NCI-H1436 (cell line): Measurements from ENCODE around the gene TUBB6.

Experiments
- DNase-seq: peaks from one replicate; lab custom pipeline; 2025; lab: John Stamatoyannopoulos, UW

TUBB6 gene

GRCh38 chr18:12291161-12291560 is 16.9 kb upstream of the TUBB6 start:
- no peak for DNase-seq

DNA sequence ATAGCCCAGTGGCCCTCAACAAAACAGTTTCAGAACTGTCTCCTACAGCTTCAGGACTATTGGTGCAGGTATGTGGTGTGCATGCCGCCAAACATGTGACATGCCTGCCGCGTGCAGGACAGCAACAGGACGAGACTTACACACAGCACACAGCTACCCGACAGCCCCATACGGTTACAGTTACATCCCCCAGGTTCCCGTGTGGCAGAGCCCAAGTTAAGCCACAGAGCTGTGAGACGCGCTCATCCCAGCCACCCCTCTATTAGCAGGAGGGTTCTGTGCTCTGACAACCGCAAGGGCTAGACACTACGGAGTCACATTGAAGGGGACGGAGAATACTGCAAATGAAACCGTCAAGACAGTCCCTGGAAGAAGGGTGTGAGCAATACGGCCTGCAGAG is 16.4 kb upstream of the TUBB6 start:
- DNase-seq = no peak

- no peak for DNase-seq
These were observed 14.2 kb upstream of the TUBB6 start for GRCh38 chr18:12293831-12294230.

- DNase-seq = no peak
These were observed 12.5 kb upstream of the TUBB6 start for GRCh38 chr18:12295389-12296086.

GRCh38 chr18:12296087-12296403 is 12.0 kb upstream of the TUBB6 start:
- no peak for DNase-seq

GRCh38 chr18:12296457-12296856 is 11.6 kb upstream of the TUBB6 start:
- no peak for DNase-seq

DNA sequence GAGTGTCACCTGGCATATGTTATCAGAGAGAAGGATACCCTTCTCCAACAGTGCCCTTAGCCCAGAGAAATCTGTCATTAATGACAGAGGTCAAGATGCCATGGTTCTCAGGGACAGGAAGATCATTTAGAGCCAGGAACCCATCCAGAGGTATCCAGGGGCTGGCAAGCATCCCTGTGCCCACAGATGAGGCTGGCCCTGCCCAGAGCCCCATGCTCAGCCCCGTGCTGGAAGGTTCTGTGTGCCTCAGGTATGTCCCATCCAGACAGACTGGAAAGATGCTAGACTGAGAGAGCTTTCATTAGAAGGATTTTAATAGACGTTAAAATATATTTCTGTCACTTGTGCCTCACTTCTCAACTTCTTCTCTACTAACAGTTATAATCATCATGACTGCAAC is 8.2 kb upstream of the TUBB6 start:
- no peak for DNase-seq

GRCh38 chr18:12301263-12302005 is 6.6 kb upstream of the TUBB6 start:
- no peak for DNase-seq

GRCh38 chr18:12302391-12303147 is 5.5 kb upstream of the TUBB6 start:
- DNase-seq = no peak

- DNase-seq = peak; percentile 25
These were observed 3.5 kb upstream of the TUBB6 start for GRCh38 chr18:12304351-12305210.

DNA sequence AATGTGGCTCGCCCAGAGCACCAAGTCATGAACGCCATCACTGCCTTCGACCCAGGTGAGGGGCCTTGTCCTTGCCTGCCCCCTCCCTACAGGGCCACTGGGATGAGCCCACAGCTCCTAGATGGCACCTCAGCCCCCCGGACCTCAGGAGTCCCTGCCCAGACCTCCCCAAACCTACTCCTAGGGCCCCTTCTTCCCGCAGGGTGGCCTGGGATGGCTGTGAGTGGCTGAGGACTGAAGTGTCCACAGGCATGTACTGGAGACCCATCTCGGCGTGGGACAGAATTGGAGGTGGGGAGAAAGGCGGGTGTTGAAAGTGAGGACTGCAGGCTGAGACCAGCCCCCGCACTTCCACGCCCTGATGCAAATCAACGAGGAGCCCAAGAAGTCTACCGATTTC is 2.8 kb upstream of the TUBB6 start:
- no peak for DNase-seq

- DNase-seq = no peak
These were observed 2.0 kb upstream of the TUBB6 start for GRCh38 chr18:12305930-12306629.

DNA sequence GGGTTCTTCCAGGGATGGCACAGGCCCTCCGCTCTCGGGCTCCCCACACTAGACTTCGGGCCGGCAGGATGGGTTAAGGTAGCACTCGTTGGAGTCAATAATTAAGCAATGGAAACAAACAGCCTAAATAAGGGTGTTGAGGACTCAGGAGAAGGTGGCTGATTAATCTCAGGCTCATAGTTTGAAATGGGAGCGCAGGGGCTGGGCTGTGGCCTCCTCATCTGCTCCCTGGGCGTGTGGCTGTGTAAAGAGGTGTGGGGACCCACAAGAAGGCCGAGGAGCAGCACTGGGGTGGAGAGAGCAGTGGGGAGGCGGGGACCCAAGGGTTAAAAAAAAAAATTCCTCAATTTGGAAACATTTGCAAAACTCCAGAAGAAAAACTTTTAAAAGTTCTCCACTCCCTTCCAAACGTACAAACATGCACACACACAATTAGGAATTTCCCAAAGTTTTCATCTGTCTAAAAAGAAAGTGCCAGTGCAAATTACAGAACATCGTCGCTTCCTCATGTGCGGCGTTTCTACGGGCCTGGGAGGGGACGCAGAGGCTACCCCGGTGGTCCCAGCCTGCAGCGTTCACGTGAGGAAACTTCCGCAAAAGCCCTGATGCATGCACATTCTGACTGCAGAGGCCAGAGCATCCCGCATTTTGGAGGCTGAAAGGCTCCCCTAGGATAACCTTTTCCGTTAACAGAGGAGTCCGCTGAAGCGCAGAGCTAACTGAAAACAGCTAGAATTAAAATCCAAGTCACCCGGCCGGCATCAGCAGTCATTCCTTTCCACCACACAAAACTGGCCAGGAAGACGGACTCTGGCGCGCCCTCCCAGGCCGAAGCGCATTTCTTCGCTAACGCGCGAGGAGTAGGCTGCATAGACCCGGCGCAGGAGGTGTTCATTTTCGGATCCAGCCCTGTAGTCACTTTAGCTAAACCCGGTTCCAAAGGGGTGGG is 1.0 kb upstream of the TUBB6 start:
- DNase-seq = no peak

GRCh38 chr18:12308386-12309100 is 502 bp downstream of the TUBB6 start:
- no peak for DNase-seq

DNA sequence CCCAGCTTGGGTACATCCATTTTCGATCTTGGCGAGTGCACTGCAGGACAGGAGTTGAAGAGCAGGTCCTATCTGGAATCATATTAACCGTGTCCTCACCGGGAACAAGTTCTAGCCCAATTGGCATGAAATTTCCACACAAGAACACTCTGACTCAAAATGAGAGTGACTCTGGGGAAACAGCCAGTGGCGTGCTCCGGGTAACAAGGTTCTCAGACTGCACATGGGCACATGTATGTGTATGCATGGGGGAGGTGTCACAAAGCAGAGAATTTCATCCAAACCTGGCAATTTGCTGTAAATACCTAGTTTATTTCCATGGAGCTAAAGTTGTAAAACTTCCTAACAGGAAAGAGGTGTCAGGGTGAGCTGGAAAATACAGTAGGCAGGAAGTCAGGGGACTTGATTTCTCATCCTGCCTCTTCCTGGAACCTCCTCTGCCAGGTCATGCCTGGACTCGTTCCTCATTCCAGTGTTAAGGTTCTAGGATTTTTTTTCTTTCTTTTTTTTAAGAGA is 1.7 kb downstream of the TUBB6 start:
- DNase-seq = no peak

DNA sequence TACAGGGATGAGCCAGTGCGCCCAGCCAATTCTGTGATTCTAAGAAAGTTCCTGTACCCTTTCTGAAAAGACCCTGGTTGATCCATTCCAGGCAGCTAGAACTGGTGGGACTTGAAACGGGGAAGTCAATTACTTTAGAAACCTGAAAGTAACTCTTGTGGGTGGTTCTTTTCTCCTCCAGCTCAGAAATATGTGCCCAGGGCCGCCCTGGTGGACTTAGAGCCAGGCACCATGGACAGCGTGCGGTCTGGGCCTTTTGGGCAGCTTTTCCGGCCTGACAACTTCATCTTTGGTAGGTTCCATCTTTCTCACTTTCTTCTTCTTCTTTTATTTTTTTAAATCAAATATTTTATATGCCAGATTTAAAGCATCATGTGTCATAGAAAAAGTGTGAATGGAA is 2.7 kb downstream of the TUBB6 start:
- DNase-seq = no peak

- DNase-seq = no peak
These were observed 4.9 kb downstream of the TUBB6 start for GRCh38 chr18:12312976-12313375.

GRCh38 chr18:12313530-12314245 is 5.6 kb downstream of the TUBB6 start:
- DNase-seq = no peak
